ENCODE results near the gene NFATC1.

GRCh38 chr18:79543861-79544385 lies 148.2 kb downstream of the NFATC1 start:
- TF ChIP-seq POLR2A (IDR thresholded peaks at IDR 0.05), result no peak
- no peak for TF ChIP-seq CTCF (IDR thresholded peaks at IDR 0.05)
